ENCODE measurements around the gene WDR33.

WDR33 gene

GRCh38 chr2:127661949-127662510, 148.9 kb downstream of the WDR33 start (continued):
- TF ChIP-seq ZNF600 (tag by site-specific recombination; IDR thresholded peaks at IDR 0.05) (no peak), FEZF1 (tag by site-specific recombination; IDR thresholded peaks at IDR 0.05) (no peak)

- H3K4me1 ChIP-seq (ENCODE audit: control insufficient read depth, insufficient read depth, low read length), result no peaks in the 10 kb centered on the region
- no peaks in the 10 kb centered on the region for H3K36me3 ChIP-seq (ENCODE audit: control insufficient read depth in 2 of 2, insufficient read depth in 1 of 2, low read length in 2 of 2)
- TF ChIP-seq ZNF302 (tag by site-specific recombination; IDR thresholded peaks at IDR 0.05; ENCODE audit: low read depth), result no peak
- TF ChIP-seq ZBTB26 (tag by site-specific recombination; optimal IDR thresholded peaks at IDR 0.05), result no peak
- TF ChIP-seq PBX3 (CRISPR knock-in tag; IDR thresholded peaks at IDR 0.05), result no peak
- no peak for TF ChIP-seq ZNF350 (tag by site-specific recombination; IDR thresholded peaks at IDR 0.05)
- no peak for TF ChIP-seq ZNF585B (tag by site-specific recombination; IDR thresholded peaks at IDR 0.05)
- no peak for TF ChIP-seq ZNF174 (tag by site-specific recombination; IDR thresholded peaks at IDR 0.05)
- H3K9me3 ChIP-seq (ENCODE audit: control insufficient read depth, insufficient read depth, low read depth, low read length), result no peaks in the 10 kb centered on the region
- ChIA-PET CTCF (interaction anchor here (1.5 kb wide), 1 partner anchor 11 kb away, joined by 4 read pairs; no protein-coding TSS in a partner anchor), POLR2A (no interaction called here)
- no peak overlapping the region for H3K4me3 ChIP-seq (ENCODE audit: low read depth, low read length)
- no peak overlapping the region for H3K27ac ChIP-seq (ENCODE audit: extremely low read depth, low read depth, low read length)
Measured at GRCh38 chr2:127661072-127661649, 149.8 kb downstream of the WDR33 start.

GRCh38 chr2:127660291-127660578, 150.7 kb downstream of the WDR33 start:
- CTCF ChIA-PET, result no interaction called here
- H3K27ac ChIP-seq (ENCODE audit: extremely low read depth, low read depth, low read length), result no peak overlapping the region
- H3K36me3 ChIP-seq (ENCODE audit: control insufficient read depth in 2 of 2, insufficient read depth in 1 of 2, low read length in 2 of 2), result no peaks in the 10 kb centered on the region
- POLR2A ChIA-PET, result no interaction called here
- H3K4me1 ChIP-seq (ENCODE audit: control insufficient read depth, insufficient read depth, low read length), result no peaks in the 10 kb centered on the region
- H3K4me3 ChIP-seq (ENCODE audit: low read depth, low read length), result no peak overlapping the region
- TF ChIP-seq ZNF280D (tag by site-specific recombination; IDR thresholded peaks at IDR 0.05), result no peak
- TF ChIP-seq KLF8 (tag by site-specific recombination; IDR thresholded peaks at IDR 0.05), result no peak
- H3K9me3 ChIP-seq (ENCODE audit: control insufficient read depth, insufficient read depth, low read depth, low read length), result no peaks in the 10 kb centered on the region

GRCh38 chr2:127659408-127660290, 151.3 kb downstream of the WDR33 start:
- Histone ChIP-seq H3K4me1 (ENCODE audit: control insufficient read depth, insufficient read depth, low read length) (no peaks in the 10 kb centered on the region), H3K9me3 (ENCODE audit: control insufficient read depth, insufficient read depth, low read depth, low read length) (no peaks in the 10 kb centered on the region), H3K36me3 (ENCODE audit: control insufficient read depth in 2 of 2, insufficient read depth in 1 of 2, low read length in 2 of 2) (no peaks in the 10 kb centered on the region), H3K27ac (ENCODE audit: extremely low read depth, low read depth, low read length) (no peak overlapping the region), H3K4me3 (ENCODE audit: low read depth, low read length) (no peak overlapping the region)
- CTCF ChIA-PET, result interaction anchor here (0.6 kb wide), 1 partner anchor 244 kb away, joined by 3 read pairs; no protein-coding TSS in a partner anchor
- TF ChIP-seq ZNF624 (tag by site-specific recombination; IDR thresholded peaks at IDR 0.05), result no peak
- TF ChIP-seq ZFHX2 (tag by site-specific recombination; conservative IDR thresholded peaks at IDR 0.05), result peak; percentile 70
- peak; percentile 73 for TF ChIP-seq EGR2 (tag by site-specific recombination; IDR thresholded peaks at IDR 0.05; ENCODE audit: low read depth)
- POLR2A ChIA-PET, result no interaction called here

Measured in HEK293 (cell line).